Effector memory CD4-positive, alpha-beta T cell (primary cell): Measurements from ENCODE around the gene STH.

ENCODE experiments used
- DNase-seq, 3 donors: peaks; one replicate each; pipeline ENCODE4 v3.0.0-alpha.2; 2020
- H3K27ac ChIP-seq: 2 replicates; pipeline ENCODE4 v1.7.0; 2013; ENCODE audit warnings: mild to moderate bottlenecking, low read length, moderate library complexity; ENCODE audit not compliant: insufficient read depth, poor library complexity, severe bottlenecking
- H3K27me3 ChIP-seq: replicated peaks from 2 replicates; pipeline ENCODE4 v1.7.0; 2013; ENCODE audit warnings: mild to moderate bottlenecking, low read length; ENCODE audit not compliant: insufficient read depth, control insufficient read depth, poor library complexity, severe bottlenecking
- H3K36me3 ChIP-seq: 2 replicates; pipeline ENCODE4 v1.7.0; 2013; ENCODE audit warnings: mild to moderate bottlenecking, low read length, moderate library complexity; ENCODE audit not compliant: control insufficient read depth, insufficient read depth
- H3K4me1 ChIP-seq: 2 replicates; pipeline ENCODE4 v1.7.0; 2013; ENCODE audit warnings: low read length, mild to moderate bottlenecking; ENCODE audit not compliant: control insufficient read depth, insufficient read depth, poor library complexity, severe bottlenecking
- H3K4me3 ChIP-seq: 2 replicates; pipeline ENCODE4 v1.7.0; 2013; ENCODE audit warnings: low read length, low read depth, mild to moderate bottlenecking; ENCODE audit not compliant: insufficient read depth, poor library complexity, severe bottlenecking
- H3K9me3 ChIP-seq: 2 replicates; pipeline ENCODE4 v1.7.0; 2013; ENCODE audit warnings: mild to moderate bottlenecking, low read length, moderate library complexity; ENCODE audit not compliant: control insufficient read depth

STH gene

GRCh38 chr17:45966606-45967280 is 32.3 kb upstream of the STH start:
- Histone ChIP-seq H3K27ac (no peak overlapping the region), H3K36me3 (no peaks in the 10 kb centered on the region), H3K27me3 (no peaks in the 10 kb centered on the region), H3K4me3 (no peak overlapping the region), H3K4me1 (no peaks in the 10 kb centered on the region), H3K9me3 (no peaks in the 10 kb centered on the region)
- no peak for DNase-seq

GRCh38 chr17:45967378-45967777 is 31.7 kb upstream of the STH start:
- H3K4me1 ChIP-seq, result no peaks in the 10 kb centered on the region
- no peak overlapping the region for H3K27ac ChIP-seq
- no peak overlapping the region for H3K4me3 ChIP-seq
- H3K9me3 ChIP-seq, result no peaks in the 10 kb centered on the region
- H3K36me3 ChIP-seq, result no peaks in the 10 kb centered on the region
- no peak for DNase-seq
- no peaks in the 10 kb centered on the region for H3K27me3 ChIP-seq

GRCh38 chr17:45968732-45969131 is 30.3 kb upstream of the STH start:
- no peaks in the 10 kb centered on the region for H3K4me1 ChIP-seq
- no peak overlapping the region for H3K4me3 ChIP-seq
- DNase-seq, result no peak
- no peaks in the 10 kb centered on the region for H3K36me3 ChIP-seq
- no peaks in the 10 kb centered on the region for H3K27me3 ChIP-seq
- H3K27ac ChIP-seq, result no peak overlapping the region
- H3K9me3 ChIP-seq, result no peaks in the 10 kb centered on the region

- no peak for DNase-seq
- H3K36me3 ChIP-seq, result no peaks in the 10 kb centered on the region
- no peaks in the 10 kb centered on the region for H3K9me3 ChIP-seq
Measured at GRCh38 chr17:45969726-45970125, 29.3 kb upstream of the STH start.

GRCh38 chr17:45970659-45971058 is 28.4 kb upstream of the STH start:
- DNase-seq, result no peak
- Histone ChIP-seq H3K36me3 (no peaks in the 10 kb centered on the region), H3K27me3 (no peaks in the 10 kb centered on the region), H3K4me3 (no peak overlapping the region), H3K4me1 (no peaks in the 10 kb centered on the region), H3K9me3 (no peaks in the 10 kb centered on the region), H3K27ac (no peak overlapping the region)

More at GRCh38 chr17:45969726-45970125, 29.3 kb upstream of the STH start:
- Histone ChIP-seq H3K4me1 (no peaks in the 10 kb centered on the region), H3K27me3 (no peaks in the 10 kb centered on the region), H3K4me3 (no peak overlapping the region), H3K27ac (no peak overlapping the region)

- Histone ChIP-seq H3K4me1 (no peaks in the 10 kb centered on the region), H3K27me3 (no peaks in the 10 kb centered on the region), H3K27ac (no peak overlapping the region), H3K4me3 (no peak overlapping the region), H3K9me3 (no peaks in the 10 kb centered on the region), H3K36me3 (no peaks in the 10 kb centered on the region)
- DNase-seq, result no peak
Measured at GRCh38 chr17:45971698-45972141, 27.3 kb upstream of the STH start.

GRCh38 chr17:45972531-45972930 is 26.5 kb upstream of the STH start:
- no peak for DNase-seq
- H3K36me3 ChIP-seq, result no peaks in the 10 kb centered on the region

GRCh38 chr17:45973099-45973780 is 25.8 kb upstream of the STH start:
- no peak overlapping the region for H3K27ac ChIP-seq
- no peak overlapping the region for H3K4me3 ChIP-seq
- no peak for DNase-seq
- H3K4me1 ChIP-seq, result no peaks in the 10 kb centered on the region
- no peaks in the 10 kb centered on the region for H3K36me3 ChIP-seq
- H3K27me3 ChIP-seq, result no peaks in the 10 kb centered on the region
- no peaks in the 10 kb centered on the region for H3K9me3 ChIP-seq

More at GRCh38 chr17:45972531-45972930, 26.5 kb upstream of the STH start:
- H3K4me3 ChIP-seq, result no peak overlapping the region
- H3K9me3 ChIP-seq, result no peaks in the 10 kb centered on the region
- H3K4me1 ChIP-seq, result no peaks in the 10 kb centered on the region
- no peak overlapping the region for H3K27ac ChIP-seq
- no peaks in the 10 kb centered on the region for H3K27me3 ChIP-seq

- Histone ChIP-seq H3K9me3 (no peaks in the 10 kb centered on the region), H3K4me1 (no peaks in the 10 kb centered on the region), H3K4me3 (no peak overlapping the region), H3K36me3 (no peaks in the 10 kb centered on the region), H3K27ac (no peak overlapping the region), H3K27me3 (no peaks in the 10 kb centered on the region)
- no peak for DNase-seq
Measured at GRCh38 chr17:45973946-45974859, 24.8 kb upstream of the STH start.
